HG02938 (cell line): Measurements from ENCODE around the gene OR2T29.
"Not testable (repeated sequence)": the region's sequence is repeated elsewhere in the genome, so short reads cannot be mapped to it uniquely, and the experiment has no call there.

ENCODE experiments used
- ATAC-seq: cut with Tn5 transposase; IDR thresholded peaks from one replicate; pipeline ENCODE4 v1.9.1; 2021; ENCODE audit warnings: mild to moderate bottlenecking, moderate library complexity; ENCODE audit not compliant: unreplicated experiment

Gene OR2T29

GRCh38 chr1:248521856-248522255 is 40.7 kb downstream of the OR2T29 start:
- ATAC-seq, result no peak

GRCh38 chr1:248510217-248510616 is 52.4 kb downstream of the OR2T29 start:
- not testable (repeated sequence) for ATAC-seq

GRCh38 chr1:248507773-248508172 is 54.8 kb downstream of the OR2T29 start, which contains the start of gene OR2G6:
Gene OR2G6 (plus strand): TSS chr1:248508073. CDS start chr1:248521647, 13,574 bp downstream.
- ATAC-seq, result not testable (repeated sequence)
